ENCODE measurements around the gene NT5E. TPM values are rescaled to one million over a fixed set of nuclear protein-coding genes. Genes with fewer than 3 reads are reported as not detected.
A peak's percentile ranks its signal among the peaks of the same experiment; 100 is the strongest.
"Not testable (repeated sequence)": the region's sequence is repeated elsewhere in the genome, so short reads cannot be mapped to it uniquely, and the experiment has no call there.

Gene NT5E
- total RNA-seq, 1 donor from 2014 or later = 4.3 TPM

DNA sequence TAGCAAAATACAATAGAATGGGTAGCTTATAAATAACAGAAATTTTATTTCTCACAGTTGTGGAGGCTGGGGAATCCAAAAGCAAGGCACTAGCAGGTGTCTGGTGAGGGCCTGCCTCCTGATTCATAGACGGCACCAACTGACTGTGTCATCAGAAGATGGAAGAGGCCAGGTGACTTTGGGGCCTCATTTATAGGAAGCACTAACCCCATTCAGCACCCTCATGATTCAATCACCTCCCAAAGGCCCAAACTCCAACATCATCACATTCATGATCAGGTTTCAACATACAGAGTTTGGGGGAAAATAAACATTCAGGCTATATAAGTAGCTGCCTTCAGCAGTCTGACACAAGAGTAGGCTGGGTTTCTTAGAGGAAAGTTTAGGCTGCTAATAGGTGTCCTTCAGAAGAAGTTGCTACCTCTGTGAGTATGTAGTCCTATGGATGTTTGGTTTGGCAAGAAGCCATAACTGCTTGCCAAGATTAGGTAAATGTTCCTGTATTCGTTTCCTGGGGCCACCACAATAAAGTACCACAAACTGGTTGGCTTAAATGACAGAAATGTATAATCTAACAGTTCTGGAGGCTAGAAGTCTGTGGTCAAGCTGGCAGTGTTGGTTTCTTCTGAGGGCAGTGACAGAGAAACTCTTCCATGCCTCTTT lies 48.8 kb downstream of the NT5E start:
- peaks cover 24% of the 10 kb centered on the region for H3K36me3 ChIP-seq
- DNase-seq = no peak
- H3K4me3 ChIP-seq = no peak overlapping the region
- no peaks in the 10 kb centered on the region for H3K4me1 ChIP-seq
- no peaks in the 10 kb centered on the region for H3K27me3 ChIP-seq (ENCODE audit: low read depth)
- no peaks in the 10 kb centered on the region for H3K9me3 ChIP-seq (replicated peaks)
- no peak overlapping the region for H3K27ac ChIP-seq (replicated peaks)
- TF ChIP-seq, protein P1, sequence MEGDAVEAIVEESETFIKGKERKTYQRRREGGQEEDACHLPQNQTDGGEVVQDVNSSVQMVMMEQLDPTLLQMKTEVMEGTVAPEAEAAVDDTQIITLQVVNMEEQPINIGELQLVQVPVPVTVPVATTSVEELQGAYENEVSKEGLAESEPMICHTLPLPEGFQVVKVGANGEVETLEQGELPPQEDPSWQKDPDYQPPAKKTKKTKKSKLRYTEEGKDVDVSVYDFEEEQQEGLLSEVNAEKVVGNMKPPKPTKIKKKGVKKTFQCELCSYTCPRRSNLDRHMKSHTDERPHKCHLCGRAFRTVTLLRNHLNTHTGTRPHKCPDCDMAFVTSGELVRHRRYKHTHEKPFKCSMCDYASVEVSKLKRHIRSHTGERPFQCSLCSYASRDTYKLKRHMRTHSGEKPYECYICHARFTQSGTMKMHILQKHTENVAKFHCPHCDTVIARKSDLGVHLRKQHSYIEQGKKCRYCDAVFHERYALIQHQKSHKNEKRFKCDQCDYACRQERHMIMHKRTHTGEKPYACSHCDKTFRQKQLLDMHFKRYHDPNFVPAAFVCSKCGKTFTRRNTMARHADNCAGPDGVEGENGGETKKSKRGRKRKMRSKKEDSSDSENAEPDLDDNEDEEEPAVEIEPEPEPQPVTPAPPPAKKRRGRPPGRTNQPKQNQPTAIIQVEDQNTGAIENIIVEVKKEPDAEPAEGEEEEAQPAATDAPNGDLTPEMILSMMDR (IDR thresholded peaks at IDR 0.05; ENCODE audit: borderline replicate concordance) = no peak
- intact Hi-C loops (cut with micrococcal nuclease) = no loop called here

DNA sequence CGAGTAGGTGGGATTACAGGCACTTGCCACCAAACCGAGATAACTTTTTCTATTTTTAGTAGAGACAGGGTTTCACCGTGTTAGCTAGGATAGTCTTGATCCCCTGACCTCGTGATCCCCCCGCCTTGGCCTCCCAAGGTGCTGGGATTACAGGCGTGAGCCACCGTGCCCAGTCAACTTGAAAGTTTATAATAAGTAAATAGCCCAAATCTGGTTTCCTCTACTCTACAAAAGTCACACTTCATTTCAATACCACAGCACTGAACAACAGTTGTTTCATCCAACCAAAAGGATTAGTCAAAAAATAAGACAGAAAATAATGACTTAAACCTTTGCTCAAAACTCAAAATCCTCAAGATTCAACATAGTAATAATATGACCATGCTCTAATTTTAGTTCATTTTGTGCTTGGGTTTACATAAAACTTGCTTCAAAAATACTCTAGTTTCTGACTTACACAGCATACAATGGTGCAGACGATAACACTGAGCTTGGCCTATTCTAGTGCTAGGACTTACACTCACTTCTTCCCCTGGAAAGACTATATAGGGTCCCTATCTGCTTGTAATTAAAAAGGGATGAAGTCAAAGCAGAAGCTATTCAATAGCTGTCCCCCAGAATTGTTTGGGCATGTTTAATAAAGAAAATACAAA lies 56.7 kb downstream of the NT5E start:
- Histone ChIP-seq H3K4me3 (no peak overlapping the region), H3K27me3 (ENCODE audit: low read depth) (no peaks in the 10 kb centered on the region), H3K9me3 (replicated peaks) (no peaks in the 10 kb centered on the region), H3K27ac (replicated peaks) (no peak overlapping the region), H3K4me1 (no peaks in the 10 kb centered on the region), H3K36me3 (peaks cover 69% of the 10 kb centered on the region)
- intact Hi-C loops (cut with micrococcal nuclease) = no loop called here
- no peak for DNase-seq
- TF ChIP-seq, protein P1 (IDR thresholded peaks at IDR 0.05; ENCODE audit: borderline replicate concordance) = no peak

DNA sequence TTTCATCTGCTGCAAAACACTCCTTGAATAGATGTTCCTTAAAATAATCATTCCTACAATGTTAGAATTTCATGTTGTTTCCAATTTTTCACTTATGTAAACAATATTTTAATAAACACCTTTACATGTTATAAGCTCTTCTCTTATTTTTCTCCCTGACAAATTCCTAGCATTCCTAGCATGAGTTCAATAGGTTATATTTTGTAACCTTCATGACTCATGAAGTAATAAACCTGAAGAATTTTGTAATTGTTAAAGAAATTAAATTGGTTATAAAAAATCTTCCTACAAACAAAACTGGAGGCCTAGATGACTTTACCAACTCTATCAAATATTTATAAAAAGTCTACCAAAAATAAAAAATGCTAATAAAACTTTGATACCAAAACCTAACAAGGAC lies 66.3 kb downstream of the NT5E start:
- H3K9me3 ChIP-seq (replicated peaks) = no peaks in the 10 kb centered on the region
- H3K27ac ChIP-seq (replicated peaks) = no peak overlapping the region
- intact Hi-C loops (cut with micrococcal nuclease) = no loop called here
- DNase-seq = no peak
- H3K27me3 ChIP-seq (ENCODE audit: low read depth) = no peaks in the 10 kb centered on the region
- H3K4me3 ChIP-seq = no peak overlapping the region
- H3K36me3 ChIP-seq = peaks cover 56% of the 10 kb centered on the region
- H3K4me1 ChIP-seq = no peaks in the 10 kb centered on the region
- TF ChIP-seq, protein P1 (IDR thresholded peaks at IDR 0.05; ENCODE audit: borderline replicate concordance) = no peak

DNA sequence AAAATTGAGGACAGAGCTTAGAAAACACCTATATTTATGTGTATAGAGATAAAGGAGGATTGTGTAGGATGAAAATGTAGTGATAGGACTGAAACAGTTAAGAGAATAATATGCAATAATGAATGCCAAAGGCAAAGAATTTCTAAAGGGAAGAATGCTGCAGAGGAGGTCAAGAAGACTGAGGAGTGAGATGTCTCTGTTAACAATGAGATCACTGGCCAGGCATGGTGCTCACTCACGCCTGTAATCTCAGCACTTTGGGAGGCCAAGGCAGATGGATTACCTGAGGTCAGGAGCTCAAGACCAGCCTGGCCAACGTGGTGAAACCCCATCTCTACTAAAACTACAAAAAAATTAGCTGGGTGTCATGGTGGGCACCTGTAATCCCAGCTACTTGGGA lies 74.4 kb downstream of the NT5E start:
- H3K27me3 ChIP-seq (ENCODE audit: low read depth); intact Hi-C loops (cut with micrococcal nuclease); DNase-seq; H3K4me3 ChIP-seq; H3K27ac ChIP-seq (replicated peaks); H3K9me3 ChIP-seq (replicated peaks); H3K4me1 ChIP-seq: not testable (repeated sequence)
- peaks cover 85% of the 10 kb centered on the region for H3K36me3 ChIP-seq

DNA sequence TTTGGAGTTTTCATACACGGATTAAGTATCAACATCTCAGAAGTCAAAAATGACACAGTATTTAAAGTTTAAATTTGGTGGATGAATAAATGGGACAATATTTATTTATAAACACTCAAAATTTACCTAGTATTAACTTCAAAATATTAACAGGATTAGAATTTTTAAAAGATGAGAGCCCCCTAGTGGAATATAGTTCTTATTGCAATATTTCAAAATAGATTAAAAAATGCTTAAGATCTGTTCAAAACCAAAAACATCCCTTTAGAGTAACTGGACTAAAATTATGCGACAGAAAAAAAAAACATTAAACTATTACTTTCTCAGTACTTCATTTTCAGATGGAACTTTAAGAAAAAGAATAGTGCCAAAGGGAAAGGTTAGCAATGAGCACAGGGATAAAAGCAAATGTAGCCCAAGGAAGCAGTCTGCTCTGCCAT lies 87.2 kb downstream of the NT5E start:
- H3K9me3 ChIP-seq (replicated peaks) = no peaks in the 10 kb centered on the region
- no peak for DNase-seq
- no peak overlapping the region for H3K4me3 ChIP-seq
- H3K4me1 ChIP-seq = no peaks in the 10 kb centered on the region
- TF ChIP-seq, protein P1 (IDR thresholded peaks at IDR 0.05; ENCODE audit: borderline replicate concordance) = peak; percentile 72
- no peaks in the 10 kb centered on the region for H3K27me3 ChIP-seq (ENCODE audit: low read depth)
- intact Hi-C loops (cut with micrococcal nuclease) = no loop called here
- peaks cover 38% of the 10 kb centered on the region for H3K36me3 ChIP-seq
- no peak overlapping the region for H3K27ac ChIP-seq (replicated peaks)

DNA sequence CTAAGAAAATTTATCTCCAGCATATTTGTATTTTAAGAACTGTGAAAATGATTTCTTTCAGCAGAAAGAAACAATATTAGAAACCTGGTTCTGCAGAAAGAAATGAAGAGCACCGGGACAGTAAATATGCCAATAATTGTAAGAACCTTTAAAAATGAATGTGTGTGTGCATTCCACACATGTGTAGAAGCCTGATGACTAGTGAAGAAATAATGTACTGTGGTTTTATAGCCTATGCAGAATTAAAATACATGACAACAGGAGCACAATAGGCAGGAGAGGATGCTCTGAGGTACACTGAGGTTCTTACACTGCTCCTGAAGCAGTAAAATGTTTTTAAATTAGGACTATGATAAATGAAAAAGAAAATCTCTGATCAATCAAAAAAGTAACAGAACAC lies 94.9 kb downstream of the NT5E start:
- Histone ChIP-seq H3K4me1 (no peaks in the 10 kb centered on the region), H3K27me3 (ENCODE audit: low read depth) (no peaks in the 10 kb centered on the region), H3K36me3 (peaks cover 73% of the 10 kb centered on the region), H3K27ac (replicated peaks) (no peak overlapping the region), H3K4me3 (no peak overlapping the region), H3K9me3 (replicated peaks) (no peaks in the 10 kb centered on the region)
- no peak for DNase-seq
- TF ChIP-seq, protein P1 (IDR thresholded peaks at IDR 0.05; ENCODE audit: borderline replicate concordance) = no peak
- intact Hi-C loops (cut with micrococcal nuclease) = no loop called here
